ENCODE measurements around the gene FAM124A.

The FAM124A gene

GRCh38 chr13:51318876-51319275 is 96.7 kb downstream of the FAM124A start:
- H3K4me3 ChIP-seq (ENCODE audit: low read length), result no peak overlapping the region
- TF ChIP-seq CTCF (conservative IDR thresholded peaks at IDR 0.05; ENCODE audit: low read length), result no peak
- no peak for DNase-seq (ENCODE audit: low read depth)

GRCh38 chr13:51321836-51322235 is 99.6 kb downstream of the FAM124A start:
- no peak overlapping the region for H3K4me3 ChIP-seq (ENCODE audit: low read length)
- DNase-seq (ENCODE audit: low read depth), result no peak
- no peak for TF ChIP-seq CTCF (conservative IDR thresholded peaks at IDR 0.05; ENCODE audit: low read length)

- TF ChIP-seq CTCF (conservative IDR thresholded peaks at IDR 0.05; ENCODE audit: low read length), result no peak
- no peak overlapping the region for H3K4me3 ChIP-seq (ENCODE audit: low read length)
- DNase-seq (ENCODE audit: low read depth), result no peak
Observed at GRCh38 chr13:51322826-51323225, 100.6 kb downstream of the FAM124A start.

- no peak for TF ChIP-seq CTCF (conservative IDR thresholded peaks at IDR 0.05; ENCODE audit: low read length)
- H3K4me3 ChIP-seq (ENCODE audit: low read length), result no peak overlapping the region
- no peak for DNase-seq (ENCODE audit: low read depth)
Observed at GRCh38 chr13:51323824-51324511, 101.8 kb downstream of the FAM124A start.

GRCh38 chr13:51324714-51325420 is 102.7 kb downstream of the FAM124A start:
- DNase-seq (ENCODE audit: low read depth), result no peak
- TF ChIP-seq CTCF (conservative IDR thresholded peaks at IDR 0.05; ENCODE audit: low read length), result no peak
- no peak overlapping the region for H3K4me3 ChIP-seq (ENCODE audit: low read length)

GRCh38 chr13:51325837-51326236 is 103.6 kb downstream of the FAM124A start:
- no peak overlapping the region for H3K4me3 ChIP-seq (ENCODE audit: low read length)
- no peak for TF ChIP-seq CTCF (conservative IDR thresholded peaks at IDR 0.05; ENCODE audit: low read length)
- no peak for DNase-seq (ENCODE audit: low read depth)

- no peak overlapping the region for H3K4me3 ChIP-seq (ENCODE audit: low read length)
- DNase-seq (ENCODE audit: low read depth), result no peak
- TF ChIP-seq CTCF (conservative IDR thresholded peaks at IDR 0.05; ENCODE audit: low read length), result no peak
Observed at GRCh38 chr13:51326777-51327176, 104.6 kb downstream of the FAM124A start.

Data from AG10803 (cell line).